Muscle of leg (tissue), 11 donors: Measurements from ENCODE around the gene SPPL2C. TPM values are rescaled to one million over a fixed set of nuclear protein-coding genes. Genes with fewer than 3 reads are reported as not detected.

Source experiments
- DNase-seq: peaks from one replicate; pipeline ENCODE4 v3.0.0; 2013
- H3K27ac ChIP-seq: one replicate; pipeline ENCODE4 v1.5.1; 2013; ENCODE audit warnings: mild to moderate bottlenecking, low read length, control low read depth
- H3K27me3 ChIP-seq: one replicate; pipeline ENCODE4 v1.6.1; 2013; ENCODE audit warnings: low read length; ENCODE audit not compliant: control insufficient read depth, insufficient read depth
- H3K36me3 ChIP-seq: one replicate; pipeline ENCODE4 v1.6.1; 2013; ENCODE audit warnings: low read length; ENCODE audit not compliant: control insufficient read depth, insufficient read depth
- H3K4me1 ChIP-seq: one replicate; pipeline ENCODE4 v1.6.1; 2013; ENCODE audit warnings: low read length; ENCODE audit not compliant: control insufficient read depth, insufficient read depth
- H3K4me3 ChIP-seq: one replicate; pipeline ENCODE4 v1.5.1; 2013; ENCODE audit warnings: low read length, control low read depth
- H3K9me3 ChIP-seq: replicated peaks from 2 replicates; pipeline ENCODE4 v1.6.1; 2013; ENCODE audit warnings: low read depth, low read length; ENCODE audit not compliant: control insufficient read depth
- WGBS: methylation state at CpG from one replicate; pipeline ENCODE4 v1.1.5; 2013; ENCODE audit warnings: missing lambda C conversion rate; ENCODE audit not compliant: insufficient coverage; 5-methylcytosine and 5-hydroxymethylcytosine counted together
- polyA plus RNA-seq, 8 donors: library from polyadenylated mRNA; unstranded; fragments of 120-200 nt; gene quantifications; one replicate each; pipeline versions ENCODE4 v1.2.1 to v1.2.3, GENCODE V29; 2013; ENCODE audit warnings: inconsistent platforms in 1 of 8, low replicate concordance in 1 of 8; ENCODE audit not compliant: insufficient read length in 8 of 8, insufficient read depth in 1 of 8
- total RNA-seq: library from RNA; stranded (reverse); fragments of 120-200 nt; gene quantifications from one replicate; pipeline ENCODE4 v1.2.4, GENCODE V29; 2013

The SPPL2C gene
- total and polyA plus RNA-seq, 9 donors = not detected

DNA sequence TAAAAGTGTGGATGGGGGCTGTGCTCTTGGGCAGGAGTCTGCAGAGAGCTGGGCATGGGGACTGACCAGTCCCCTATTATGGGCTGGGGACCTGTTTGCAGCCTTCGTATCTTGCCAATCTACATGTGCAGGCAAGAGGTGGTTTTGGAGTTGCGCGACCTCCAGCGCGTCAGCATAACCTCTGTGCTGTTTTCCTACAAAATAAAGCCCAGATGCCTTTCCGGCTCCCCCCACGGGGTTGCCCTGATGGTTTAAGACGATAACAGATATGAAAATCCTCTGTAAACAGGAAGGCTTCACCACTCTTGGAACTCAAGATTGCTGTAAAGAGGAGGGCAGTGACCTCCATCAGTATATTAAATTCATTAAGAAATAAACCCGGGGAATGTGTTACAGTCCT, 16.5 kb upstream of the SPPL2C start:
- Histone ChIP-seq H3K27me3 (peaks cover 38% of the 10 kb centered on the region), H3K36me3 (no peaks in the 10 kb centered on the region), H3K27ac (no peak overlapping the region), H3K4me1 (no peaks in the 10 kb centered on the region), H3K9me3 (no peaks in the 10 kb centered on the region), H3K4me3 (no peak overlapping the region)
- WGBS = no CpG with 5 or more reads among the region's 9 CpGs
- no peak for DNase-seq

GRCh38 chr17:45828582-45829133, 16.0 kb upstream of the SPPL2C start:
- no peak for DNase-seq
- 62% methylated on average over 14 of the region's 15 CpGs for WGBS
- H3K9me3 ChIP-seq = no peaks in the 10 kb centered on the region
- H3K4me3 ChIP-seq = no peak overlapping the region
- H3K36me3 ChIP-seq = no peaks in the 10 kb centered on the region
- no peak overlapping the region for H3K27ac ChIP-seq
- peaks cover 36% of the 10 kb centered on the region for H3K27me3 ChIP-seq
- H3K4me1 ChIP-seq = no peaks in the 10 kb centered on the region

GRCh38 chr17:45833920-45834319, 10.8 kb upstream of the SPPL2C start:
- Histone ChIP-seq H3K4me1 (no peaks in the 10 kb centered on the region), H3K27me3 (peaks cover 31% of the 10 kb centered on the region), H3K9me3 (no peaks in the 10 kb centered on the region), H3K4me3 (no peak overlapping the region), H3K27ac (no peak overlapping the region), H3K36me3 (no peaks in the 10 kb centered on the region)
- no peak for DNase-seq
- WGBS = 17% methylated on average over 1 of the region's 6 CpGs

DNA sequence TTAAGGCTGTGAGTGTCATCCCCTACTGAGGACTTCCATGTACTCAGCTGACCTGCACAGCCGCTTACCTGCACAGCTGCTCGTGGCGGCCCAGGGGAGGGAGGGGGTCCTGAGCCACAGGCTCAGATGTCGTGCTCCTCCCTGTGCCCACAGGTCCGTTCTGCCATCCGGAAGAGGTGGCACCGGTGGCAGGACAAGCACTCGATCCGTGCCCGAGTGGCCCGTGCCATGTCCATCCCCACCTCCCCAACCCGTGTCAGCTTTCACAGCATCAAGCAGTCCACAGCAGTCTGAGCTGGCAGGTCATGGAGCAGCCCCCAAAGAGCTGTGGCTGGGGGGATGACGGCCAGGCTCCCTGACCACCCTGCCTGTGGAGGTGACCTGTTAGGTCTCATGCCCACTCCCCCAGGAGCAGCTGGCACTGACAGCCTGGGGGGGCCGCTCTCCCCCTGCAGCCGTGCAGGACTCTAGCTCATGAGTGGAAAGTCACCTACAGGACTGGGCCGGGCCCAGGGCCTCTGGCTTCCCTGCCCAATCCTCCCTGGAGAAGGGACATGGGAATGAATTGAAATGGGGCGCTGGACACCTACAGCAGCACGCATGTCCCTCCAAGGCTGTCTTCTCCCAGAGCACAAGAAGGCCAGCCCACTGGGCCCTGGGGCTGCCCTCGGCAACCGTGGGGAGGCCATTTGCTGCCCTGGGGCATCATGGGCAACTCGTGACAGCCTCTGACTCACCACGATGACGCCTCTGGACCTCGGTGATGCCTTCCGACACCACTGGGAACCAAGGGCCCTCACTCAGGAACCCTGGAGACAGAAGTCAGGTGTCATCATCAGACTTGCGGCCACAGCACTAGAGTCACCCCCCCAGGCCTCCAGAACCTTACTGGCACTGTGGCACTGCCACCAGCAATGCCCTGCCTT, 9.9 kb upstream of the SPPL2C start:
- no peaks in the 10 kb centered on the region for H3K4me1 ChIP-seq
- WGBS = 76% methylated on average over 20 of the region's 26 CpGs
- DNase-seq = no peak
- no peak overlapping the region for H3K27ac ChIP-seq
- H3K4me3 ChIP-seq = no peak overlapping the region
- H3K27me3 ChIP-seq = peaks cover 29% of the 10 kb centered on the region
- H3K36me3 ChIP-seq = no peaks in the 10 kb centered on the region
- no peaks in the 10 kb centered on the region for H3K9me3 ChIP-seq

DNA sequence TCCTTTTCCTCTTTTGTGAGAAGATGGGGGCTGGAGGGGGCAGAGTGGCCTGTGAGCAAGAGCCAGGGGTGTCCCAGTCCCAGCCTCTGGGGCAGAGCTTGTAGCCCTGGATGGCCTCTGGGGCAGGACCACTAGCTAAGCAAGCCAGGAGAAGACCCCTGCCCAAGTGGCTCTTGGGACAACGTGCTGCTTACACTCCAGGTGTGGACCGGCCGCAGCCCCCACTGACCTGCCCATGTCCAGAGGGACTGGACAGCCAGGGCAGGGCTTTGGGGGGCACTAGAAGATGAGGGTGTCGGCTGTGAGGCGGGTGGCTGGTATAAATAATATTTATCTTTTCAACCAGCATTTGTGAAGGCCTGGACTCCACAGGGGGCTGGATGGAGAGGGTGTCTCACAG, 9.2 kb upstream of the SPPL2C start:
- Histone ChIP-seq H3K27ac (no peak overlapping the region), H3K4me1 (no peaks in the 10 kb centered on the region), H3K4me3 (no peak overlapping the region), H3K9me3 (no peaks in the 10 kb centered on the region), H3K36me3 (no peaks in the 10 kb centered on the region), H3K27me3 (peaks cover 30% of the 10 kb centered on the region)
- DNase-seq = no peak
- 73% methylated on average over 3 of the region's 5 CpGs for WGBS

DNA sequence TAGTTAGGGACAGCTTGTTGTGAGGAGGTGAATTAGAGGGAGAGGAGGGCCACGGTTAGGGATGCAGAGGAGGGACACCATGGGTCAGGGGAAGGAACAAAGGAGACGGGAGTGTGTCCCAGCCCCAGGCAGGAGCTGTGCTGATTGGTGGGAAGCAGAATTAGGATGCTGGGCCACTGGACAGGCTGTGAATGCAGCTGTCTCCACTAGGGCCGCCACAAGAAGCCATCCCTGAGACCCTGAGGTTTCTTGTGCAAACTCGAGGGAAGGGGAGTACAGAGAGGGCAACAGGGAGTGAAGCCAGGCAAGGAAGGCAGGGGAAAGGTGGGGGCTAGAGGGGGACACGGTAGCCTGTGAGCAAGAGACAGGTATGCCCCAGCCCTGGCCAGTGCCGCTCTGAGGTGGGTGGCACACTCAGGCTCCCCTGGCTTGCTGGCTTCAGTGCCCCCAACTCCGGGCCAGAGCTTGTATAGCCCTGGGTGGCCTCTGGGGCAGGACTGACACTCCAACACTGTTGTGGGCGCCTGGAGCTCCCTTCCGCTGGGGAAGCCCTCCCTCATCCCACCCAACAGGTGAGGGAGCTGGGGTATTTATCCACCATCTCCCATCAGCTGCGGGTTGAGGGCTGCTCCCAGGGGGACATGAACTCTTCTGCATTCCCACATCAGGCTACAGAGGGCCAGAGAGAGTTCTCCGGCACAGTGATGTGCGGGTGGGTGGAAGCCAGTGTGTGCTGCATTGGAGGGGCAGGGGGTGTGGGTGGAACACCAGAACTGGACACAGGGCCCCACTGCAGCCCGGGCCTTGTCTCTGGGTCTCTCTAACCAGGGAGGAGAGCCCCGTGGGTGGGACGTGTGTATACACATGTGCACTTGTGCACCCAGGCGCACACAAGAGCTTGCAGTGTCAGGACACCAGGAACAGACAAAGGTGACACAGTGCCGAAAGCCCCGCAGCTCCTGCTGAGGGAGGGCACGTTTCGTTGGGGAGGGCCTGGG, 8.3 kb upstream of the SPPL2C start:
- Histone ChIP-seq H3K36me3 (no peaks in the 10 kb centered on the region), H3K9me3 (no peaks in the 10 kb centered on the region), H3K27me3 (peaks cover 30% of the 10 kb centered on the region), H3K4me1 (no peaks in the 10 kb centered on the region), H3K4me3 (no peak overlapping the region), H3K27ac (no peak overlapping the region)
- 57% methylated on average over 17 of the region's 20 CpGs for WGBS
- no peak for DNase-seq

DNA sequence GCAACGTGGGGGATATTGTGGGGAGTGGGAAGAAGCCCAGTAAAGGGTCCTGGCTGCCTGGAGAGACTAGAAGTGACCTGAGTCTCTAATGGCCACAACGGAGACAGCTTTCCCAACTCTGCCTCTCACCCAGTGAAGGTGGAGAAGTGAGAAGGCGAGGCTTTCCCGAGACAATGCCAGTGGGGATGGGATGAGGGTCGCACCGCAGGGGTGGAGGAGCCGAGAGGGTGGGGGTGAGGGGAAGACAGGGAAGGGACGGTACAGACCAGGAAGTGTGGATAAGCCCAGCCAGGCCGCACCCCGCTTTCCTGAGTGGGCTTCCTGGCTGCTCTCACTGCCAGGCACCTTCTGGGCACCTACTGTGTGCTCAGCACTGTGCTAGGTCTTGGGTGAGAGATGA, 7.5 kb upstream of the SPPL2C start:
- Histone ChIP-seq H3K4me1 (no peaks in the 10 kb centered on the region), H3K9me3 (no peaks in the 10 kb centered on the region), H3K4me3 (no peak overlapping the region), H3K27ac (no peak overlapping the region), H3K27me3 (peaks cover 27% of the 10 kb centered on the region), H3K36me3 (no peaks in the 10 kb centered on the region)
- no peak for DNase-seq
- WGBS = 18% methylated on average over 6 of the region's 10 CpGs

DNA sequence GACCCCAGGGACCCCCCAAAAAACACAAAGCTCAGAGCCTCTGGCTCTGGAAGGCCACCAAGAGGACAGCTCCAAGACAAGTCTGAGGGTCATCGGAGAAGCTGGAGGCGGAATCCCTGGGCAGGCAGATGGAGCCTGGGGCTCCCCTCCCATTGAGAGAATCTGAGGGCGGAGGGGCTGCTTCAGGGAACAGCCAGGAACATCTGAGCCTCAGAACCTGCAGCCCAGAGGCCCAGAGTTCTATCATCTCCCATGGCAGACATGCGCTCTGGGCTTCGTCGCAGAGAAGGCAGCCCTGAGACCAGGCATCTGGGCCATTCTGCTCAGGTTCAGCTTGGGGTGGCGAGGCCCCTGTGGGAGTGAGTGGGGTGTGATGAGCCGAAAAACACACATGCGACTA, 7.1 kb upstream of the SPPL2C start:
- no peaks in the 10 kb centered on the region for H3K4me1 ChIP-seq
- H3K27ac ChIP-seq = no peak overlapping the region
- H3K9me3 ChIP-seq = no peaks in the 10 kb centered on the region
- H3K4me3 ChIP-seq = no peak overlapping the region
- no peak for DNase-seq
- H3K27me3 ChIP-seq = peaks cover 23% of the 10 kb centered on the region
- H3K36me3 ChIP-seq = no peaks in the 10 kb centered on the region
- 85% methylated on average over 8 of the region's 9 CpGs for WGBS

- Histone ChIP-seq H3K36me3 (no peaks in the 10 kb centered on the region), H3K4me3 (no peak overlapping the region), H3K9me3 (no peaks in the 10 kb centered on the region), H3K27ac (no peak overlapping the region), H3K27me3 (peaks cover 20% of the 10 kb centered on the region), H3K4me1 (no peaks in the 10 kb centered on the region)
- 72% methylated on average over 8 of the region's 8 CpGs for whole genome bisulfite sequencing
- no peak for DNase-seq
Observed at GRCh38 chr17:45838751-45839295, 5.9 kb upstream of the SPPL2C start.
